GM19467 (cell line): ENCODE data around the gene KRT84.
A peak's percentile ranks its signal among the peaks of the same experiment; 100 is the strongest.

Experiments used
- ATAC-seq: cut with Tn5 transposase; IDR thresholded peaks from one replicate; pipeline ENCODE4 v1.9.1; 2021; ENCODE audit warnings: mild to moderate bottlenecking, moderate library complexity; ENCODE audit not compliant: unreplicated experiment

Gene KRT84

DNA sequence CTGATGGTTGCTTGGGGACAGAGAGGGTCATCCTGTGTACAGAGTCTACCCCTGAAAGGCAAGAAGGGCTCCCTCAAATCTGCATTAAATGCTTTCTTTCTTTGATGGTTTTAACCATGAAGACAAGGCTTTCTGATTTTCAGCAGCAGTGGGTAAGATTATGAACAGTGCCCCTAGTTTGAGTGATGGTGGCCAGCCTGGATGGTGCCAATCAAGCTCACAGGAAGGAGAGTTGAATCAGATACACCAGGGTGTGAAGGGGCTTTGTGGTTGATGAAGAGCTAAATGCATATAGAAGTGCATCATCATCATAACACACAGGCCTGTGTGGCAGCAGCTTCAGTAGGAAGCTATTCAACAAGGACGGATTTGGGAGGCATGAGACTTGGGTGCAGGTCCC lies 23.9 kb downstream of the KRT84 start:
- no peak for ATAC-seq

DNA sequence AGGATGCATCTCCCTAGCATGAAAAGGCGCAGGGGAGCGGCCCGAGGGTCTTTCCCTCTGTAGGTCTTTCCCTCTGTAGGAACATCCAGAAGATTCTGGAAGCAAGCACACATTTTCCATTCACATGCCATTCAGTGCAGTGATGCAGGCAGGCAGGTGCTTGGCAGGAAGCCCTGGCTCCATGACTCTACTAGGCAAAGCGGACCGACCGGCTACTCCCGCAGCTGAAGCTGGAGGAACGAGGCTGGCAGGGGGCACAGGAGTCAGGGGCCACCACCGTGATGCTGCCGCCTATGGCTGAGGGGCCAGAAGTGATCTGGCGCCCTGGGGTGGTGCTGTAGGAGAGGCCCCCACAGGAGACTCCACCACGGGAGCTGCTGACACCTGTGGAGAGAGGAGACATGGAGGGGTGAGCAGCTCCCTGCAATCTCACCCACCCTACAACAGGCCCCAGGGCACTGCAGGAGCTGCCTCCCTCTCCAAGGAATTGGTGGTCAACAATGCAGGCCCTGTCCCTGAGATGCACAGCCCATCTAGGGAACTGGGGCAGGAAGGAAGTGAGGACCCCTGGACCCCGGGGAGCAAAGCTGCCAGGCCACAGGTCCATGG lies 24.7 kb downstream of the KRT84 start:
- no peak for ATAC-seq

DNA sequence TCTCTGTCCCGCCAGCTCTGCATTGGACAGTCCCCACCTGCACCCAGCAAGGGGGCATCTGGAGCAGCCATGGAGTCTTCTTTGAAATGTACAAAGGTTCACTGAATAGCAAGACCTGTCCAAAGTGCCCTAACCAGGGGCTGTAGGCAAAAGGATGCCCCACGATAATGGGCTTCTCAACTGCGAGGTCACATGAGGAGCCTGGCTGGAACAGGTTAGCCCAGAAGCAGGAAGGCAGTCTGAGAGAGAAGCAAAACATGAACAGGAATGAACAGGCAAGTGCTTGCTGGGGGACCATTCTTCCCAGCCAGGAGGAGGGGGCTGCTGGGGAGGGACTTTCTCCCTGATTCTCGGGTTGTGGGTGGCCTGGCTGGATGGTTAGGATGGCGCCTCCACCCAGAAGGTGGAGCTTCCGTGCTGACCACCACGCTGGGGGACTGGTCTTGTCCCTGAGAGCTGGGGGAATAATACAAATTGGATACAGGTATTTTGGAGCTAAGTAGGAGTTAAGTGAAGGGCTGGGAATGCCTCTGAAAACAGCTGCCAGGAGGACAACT lies 25.3 kb downstream of the KRT84 start:
- no peak for ATAC-seq

DNA sequence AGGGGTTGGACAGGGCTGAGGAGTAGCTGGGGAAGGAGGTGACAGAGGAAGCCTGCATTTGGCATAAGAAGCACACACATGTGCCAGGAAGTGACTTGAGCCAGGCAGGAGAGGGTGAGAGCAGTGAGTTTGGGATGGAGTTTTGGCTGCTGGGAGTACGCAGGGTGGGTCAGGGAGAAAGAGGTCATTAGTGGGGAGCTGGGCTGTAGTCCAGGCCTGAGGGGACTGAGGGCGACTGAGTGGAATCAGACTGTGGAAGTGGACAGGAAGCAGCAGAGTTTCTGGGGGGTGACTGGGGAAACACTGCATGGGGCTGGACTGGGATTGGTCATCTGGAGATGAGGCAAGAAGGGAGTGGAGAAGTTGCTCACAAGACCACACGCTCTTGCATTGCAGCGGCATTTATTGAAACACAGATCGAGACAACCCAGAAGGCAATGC lies 25.8 kb downstream of the KRT84 start:
- ATAC-seq, result no peak

DNA sequence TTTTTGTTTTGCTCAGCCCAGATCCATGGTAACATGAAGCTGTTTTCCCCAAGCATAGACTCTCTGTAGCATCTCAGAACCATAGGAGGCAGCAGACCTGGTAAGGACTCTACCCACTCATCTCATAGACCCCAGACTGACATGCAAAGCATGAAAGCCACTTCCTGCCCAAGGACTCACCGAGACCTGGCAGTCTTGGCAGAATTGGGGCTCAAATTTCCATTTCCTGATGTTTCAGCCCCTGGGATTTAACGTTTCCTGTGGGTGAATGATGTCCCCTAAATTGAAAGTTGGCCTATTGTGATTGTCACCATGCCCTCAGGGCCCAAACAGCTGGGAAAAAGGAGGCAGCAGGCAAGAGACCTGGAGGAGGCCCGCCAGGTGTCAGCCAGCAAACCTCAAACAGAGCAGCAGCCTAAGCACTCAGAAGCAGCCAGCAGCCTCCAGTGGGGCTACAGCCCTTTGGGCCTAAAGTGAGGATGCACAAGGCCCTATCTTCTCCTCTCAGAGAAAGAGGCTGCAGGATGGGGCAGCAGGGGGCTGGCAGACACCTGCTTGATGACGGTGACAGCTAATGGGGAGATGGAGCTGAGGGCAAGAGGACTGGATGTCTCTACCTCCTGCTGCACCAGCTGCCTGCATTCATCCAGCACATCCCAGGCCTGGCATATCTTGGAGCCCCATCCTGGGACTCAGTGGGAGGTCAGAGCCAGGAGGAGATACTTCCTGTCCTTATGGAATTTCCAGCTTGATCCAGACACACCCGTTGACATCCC lies 26.7 kb downstream of the KRT84 start:
- peak; percentile 95 for ATAC-seq

DNA sequence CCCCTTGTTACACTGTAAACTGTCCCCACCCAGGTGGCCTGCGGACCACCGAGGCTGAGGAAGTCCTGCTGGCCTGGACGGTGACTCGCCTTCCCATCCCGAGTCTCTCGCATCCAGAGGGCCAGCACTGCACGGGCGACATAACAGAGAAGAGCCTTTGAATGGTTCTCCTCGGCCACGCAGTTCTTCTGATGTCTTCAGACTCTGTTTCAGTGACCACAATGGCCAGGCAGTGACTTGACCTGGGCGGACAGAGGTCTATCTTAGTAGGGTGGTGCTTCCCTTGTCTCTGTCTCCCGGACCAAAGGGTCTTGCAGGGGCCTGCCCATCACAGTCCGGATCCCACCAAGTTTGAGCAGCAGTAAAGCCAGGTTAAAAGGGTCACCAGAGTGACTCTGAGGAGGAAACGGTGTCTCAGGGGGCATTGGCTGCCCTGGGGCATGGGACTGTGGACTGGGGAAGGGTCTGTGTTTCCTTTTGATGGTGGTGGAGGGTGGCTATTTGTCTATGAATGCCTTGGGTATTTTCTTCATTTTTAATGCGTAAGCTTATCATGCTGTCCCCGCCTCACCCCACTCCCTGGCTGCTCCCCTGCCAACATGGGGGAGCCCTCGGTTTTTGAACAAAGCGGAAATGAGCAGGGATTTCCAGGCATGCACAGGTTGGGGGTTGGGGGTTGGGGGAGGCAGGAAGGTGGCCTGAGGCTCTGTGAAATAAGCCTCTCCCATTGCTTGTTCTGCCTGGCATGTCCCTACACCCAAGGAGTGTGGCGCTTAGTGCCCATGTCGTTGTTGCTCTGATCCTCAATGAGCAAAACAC lies 28.5 kb downstream of the KRT84 start:
- ATAC-seq, result no peak

DNA sequence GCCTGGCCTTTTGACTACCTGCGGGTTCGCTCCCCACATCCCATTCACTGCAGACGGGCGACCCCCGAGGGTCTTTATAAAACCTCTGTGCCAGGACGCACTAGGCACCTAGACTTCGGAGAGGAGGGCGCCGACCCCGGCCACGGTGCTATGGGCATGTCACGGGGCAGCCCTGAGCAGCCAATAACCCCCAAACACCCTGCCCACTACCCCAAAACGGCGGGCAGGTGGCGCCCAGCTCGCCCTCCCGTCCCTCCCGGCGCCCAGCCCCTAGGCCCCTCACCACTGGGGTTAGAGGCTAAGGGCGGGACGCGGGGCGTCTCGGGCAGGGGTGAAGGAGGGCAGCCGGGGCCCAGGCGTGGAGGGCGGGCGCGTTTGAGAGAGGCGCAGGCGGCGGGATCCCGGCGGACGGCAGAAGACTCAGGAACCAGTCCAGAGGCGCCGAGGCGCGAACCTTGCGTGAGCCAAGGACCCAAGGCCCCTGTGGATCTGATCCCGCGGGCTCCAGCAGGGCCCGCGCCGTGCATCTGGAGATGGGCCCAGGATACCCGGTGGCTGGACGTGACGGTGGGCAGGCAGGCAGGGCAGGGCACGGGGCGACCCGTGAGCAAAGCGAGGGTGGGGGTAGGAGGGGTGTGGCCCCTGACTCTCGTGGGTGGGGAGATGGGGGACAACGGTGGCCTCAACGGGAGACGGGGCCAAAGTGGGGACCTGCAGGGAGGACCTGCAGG lies 29.3 kb downstream of the KRT84 start:
- no peak for ATAC-seq

DNA sequence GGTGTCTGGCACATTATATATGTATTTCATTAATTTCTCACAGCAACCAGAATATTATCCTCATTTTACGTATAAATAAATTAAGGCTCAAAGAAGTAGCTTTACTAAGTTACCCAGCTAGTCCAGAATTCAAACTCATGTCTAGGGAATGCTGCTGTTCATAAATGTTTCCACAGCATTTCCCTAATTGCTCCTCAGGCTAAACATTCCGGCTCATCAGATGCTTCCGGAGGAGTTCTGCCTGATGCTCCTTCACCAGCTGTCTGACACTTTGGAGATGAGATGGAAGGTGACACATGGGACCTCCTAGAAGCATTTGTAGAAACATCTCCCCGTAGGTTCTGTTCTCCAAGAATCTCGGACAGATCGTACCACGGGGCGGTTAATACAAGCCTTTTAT lies 30.3 kb downstream of the KRT84 start:
- no peak for ATAC-seq

DNA sequence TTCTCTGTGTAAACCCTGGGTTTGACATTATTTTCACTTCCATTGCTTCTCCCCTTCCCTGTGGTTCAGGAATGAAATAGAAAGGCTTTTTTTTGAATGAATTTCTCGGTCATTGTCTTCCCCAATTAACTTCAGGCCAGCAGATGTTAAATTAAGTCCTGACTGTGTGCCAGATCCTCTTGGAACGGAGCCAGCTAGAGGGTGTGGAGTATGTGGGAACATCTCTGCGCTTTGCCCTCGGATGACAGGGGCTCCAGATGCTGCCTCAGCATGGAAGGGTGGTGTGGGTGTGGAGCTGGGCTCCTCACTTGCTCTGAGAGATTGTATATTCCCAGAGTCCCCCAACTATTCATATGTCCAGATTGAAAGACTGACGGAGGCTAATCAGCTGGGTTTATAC lies 31.3 kb downstream of the KRT84 start:
- ATAC-seq, result no peak

DNA sequence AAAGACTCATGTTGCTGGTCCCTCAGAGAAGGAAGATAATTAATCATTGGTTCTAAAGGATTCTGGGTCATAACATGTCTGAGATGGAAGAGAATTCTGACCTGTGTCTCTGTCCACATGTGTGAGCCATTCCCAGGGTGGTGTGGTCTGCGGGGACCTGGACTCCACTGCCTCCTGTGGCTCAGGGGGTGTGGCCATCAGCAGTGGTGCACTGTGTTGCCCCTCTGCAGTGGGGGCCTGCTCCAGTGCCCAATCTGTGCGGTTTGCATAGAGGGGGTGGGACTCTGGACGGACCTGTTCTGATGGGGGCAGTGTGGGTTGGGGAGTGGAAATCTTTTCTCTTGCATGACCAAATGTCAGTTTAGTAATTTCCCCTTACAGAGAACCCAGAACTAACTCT lies 31.7 kb downstream of the KRT84 start:
- ATAC-seq, result no peak

DNA sequence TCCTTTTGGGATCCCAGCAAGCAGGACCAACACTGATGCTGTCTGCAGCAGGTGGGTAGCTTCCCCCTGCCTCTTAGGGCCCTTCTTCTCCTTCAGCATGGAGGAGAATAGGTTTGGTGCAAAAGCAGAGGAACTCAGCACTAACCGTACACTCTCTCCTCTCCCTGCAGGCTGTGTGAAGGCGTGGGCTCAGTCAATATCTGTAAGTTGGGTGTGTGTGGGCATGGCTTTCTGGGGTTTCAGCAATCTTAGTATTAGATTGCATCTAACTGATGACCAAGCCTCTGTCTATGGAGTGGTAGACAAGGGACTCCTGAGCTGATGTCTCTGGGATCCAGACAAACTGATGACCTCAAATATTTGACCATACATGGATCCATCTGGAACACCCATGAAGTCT lies 32.5 kb downstream of the KRT84 start:
- no peak for ATAC-seq

DNA sequence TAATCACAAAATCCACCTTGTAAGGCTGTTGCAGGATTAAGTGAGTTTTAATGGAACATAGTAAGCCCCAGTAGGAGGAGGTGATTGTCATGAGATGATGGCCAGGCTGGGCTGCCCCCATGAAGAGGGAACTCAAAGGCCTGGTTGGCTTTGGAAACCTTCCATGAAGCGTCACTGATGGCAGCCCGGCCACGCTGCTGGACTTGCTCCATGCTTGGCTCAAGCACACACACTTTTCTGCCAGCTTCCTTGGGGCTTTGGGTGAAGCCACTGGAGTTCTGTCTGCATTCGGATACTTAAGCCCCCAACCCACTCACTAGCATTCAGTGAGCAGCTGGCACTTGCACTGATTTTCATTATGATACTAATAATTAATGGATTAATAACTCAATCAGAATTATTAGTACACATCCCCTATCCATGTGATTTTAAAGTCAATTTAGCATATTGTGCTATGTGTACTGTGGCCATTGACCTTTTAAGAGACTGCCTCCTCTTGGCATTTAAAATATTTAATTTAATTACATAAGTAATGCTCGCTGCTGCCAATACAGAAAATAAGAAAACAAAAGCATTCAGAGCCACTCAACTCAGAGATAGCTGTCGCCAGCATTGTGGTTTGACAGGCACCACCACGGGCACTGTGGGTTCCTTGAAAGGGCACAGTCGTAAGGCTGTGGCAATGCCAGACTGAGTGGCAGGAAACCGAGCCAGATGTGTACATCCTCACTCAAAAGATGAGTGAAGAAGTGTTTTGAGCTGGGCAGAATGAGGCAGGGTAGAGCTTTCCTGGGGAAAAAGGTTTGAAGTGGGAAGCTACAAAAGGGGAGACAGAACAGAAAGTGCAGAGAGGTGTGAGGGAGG lies 34.0 kb downstream of the KRT84 start:
- no peak for ATAC-seq

DNA sequence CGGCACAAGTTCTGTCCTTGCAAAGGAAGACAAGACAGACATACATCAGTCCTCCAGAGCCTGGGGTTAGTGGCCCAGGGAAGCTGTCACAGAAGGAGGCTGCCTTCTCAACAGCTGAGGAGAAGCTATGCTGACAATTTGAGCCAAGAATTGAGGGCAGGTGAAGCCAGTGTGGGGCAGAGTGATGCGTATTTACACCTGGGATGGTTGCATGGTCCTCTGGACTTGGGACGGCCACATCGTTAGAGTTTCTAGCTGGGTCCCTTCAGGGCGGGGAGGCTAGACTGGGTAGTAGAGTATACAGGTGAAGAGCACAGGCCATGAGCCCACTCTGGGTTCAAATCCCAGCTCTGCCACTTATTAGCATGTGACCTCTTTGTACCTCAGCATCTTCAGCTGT lies 34.7 kb downstream of the KRT84 start:
- ATAC-seq, result no peak

DNA sequence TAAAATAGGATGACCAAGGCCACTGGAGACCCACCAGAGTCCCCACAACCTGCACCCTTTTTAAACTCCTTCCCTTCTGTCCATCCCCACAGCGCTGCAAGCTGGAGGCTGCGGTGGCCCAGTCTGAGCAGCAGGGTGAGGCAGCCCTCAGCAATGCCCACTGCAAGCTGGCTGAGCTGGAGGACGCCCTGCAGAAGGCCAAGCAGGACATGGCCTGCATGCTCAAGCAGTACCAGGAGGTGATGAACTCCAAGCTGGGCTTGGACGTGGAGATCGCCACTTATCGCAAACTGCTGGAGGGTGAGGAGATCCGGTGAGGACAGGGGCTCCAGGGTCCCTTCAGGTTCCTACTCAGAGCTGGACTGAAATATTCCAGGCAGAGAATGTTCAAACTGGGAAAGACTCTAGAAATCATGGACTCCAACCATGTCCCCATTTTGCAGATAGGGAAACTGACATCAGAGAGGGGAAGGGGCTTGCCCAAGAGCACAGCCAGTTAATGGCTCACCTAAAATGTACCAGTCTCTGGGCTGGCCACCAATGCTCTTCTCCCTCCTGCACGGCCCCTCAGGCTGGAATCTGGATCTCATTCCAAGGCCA lies 35.3 kb downstream of the KRT84 start:
- no peak for ATAC-seq

DNA sequence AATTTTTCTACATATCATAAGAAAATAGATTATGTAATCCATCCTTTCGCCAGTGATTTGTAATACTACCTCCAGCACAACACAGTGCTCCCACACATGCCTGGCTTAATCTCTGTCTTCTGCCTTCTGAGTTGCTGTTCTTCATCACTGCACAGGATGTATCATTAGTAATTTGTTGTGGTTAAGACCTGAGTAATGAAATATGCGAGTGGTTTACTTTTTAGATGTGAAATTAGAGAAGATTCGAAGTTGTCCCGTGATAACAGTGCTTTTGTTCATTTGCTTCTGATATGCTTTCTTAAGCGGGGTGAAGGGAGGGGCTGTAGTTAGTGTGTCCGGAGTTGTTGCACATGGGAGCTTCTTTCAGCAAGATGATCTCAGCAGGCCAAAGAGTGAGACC lies 36.3 kb downstream of the KRT84 start:
- no peak for ATAC-seq

DNA sequence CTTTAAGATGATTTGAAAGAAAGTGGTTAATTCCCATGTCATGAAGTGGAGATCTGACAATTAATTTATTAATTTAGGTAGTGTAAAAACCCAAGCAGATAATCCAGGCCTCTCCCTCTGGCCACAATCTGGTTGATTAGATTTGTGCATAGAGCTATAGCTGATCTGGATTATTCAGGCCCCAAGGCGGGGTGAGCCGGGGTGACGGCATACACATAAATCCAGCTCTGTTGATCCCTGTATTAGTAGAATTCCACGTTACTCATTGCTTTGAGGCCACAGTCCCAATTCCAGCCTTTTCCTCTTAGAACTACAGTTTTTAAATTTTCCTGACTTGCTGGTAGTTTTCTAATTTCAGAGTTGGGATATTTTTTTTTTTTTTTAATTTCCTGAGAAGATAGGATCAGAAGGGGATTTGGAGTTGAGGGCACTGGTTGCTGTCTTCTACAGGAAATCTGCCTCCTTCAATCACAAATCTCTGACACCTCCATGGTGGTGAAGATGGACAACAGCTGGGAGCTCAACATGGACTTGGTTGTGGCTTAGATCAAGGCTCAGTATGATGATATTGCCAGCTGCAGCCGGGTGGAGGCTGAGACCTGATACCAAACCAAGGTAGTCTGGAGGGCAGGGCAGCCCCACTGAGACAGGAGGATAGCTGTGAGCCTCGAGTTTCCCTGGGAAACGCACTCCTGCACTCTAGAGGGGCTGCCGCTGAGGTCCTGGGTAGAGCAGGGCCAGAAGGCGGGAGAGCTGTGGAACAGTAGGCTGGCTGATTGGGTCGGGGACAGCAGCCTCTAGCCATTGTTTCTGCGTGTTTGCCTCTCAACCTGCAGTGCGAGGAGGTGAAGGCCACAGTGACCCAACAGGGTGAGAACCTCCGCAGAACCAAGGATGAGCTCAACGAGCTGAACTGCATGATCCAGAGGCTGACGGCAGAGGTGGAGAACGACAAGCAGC lies 37.6 kb downstream of the KRT84 start:
- no peak for ATAC-seq

DNA sequence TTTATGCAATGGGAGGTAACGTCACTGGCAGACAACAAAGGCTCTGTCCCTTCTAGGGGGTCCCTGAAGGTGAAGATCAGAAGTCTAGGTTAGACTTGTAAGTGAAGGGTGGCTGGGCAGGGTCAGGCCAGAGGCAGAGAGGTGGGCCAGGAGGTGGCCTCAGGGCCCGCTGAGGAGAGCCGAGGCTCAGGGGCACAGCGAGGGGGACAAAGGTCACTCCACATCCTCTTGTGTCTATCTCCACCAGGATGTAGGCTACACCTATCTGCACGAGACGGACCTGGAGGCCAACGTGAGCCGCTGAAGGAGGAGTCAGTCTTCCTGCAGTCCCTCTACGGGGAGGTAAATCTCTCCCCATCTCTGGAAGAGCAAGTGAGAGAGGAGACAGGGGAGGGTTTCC lies 38.4 kb downstream of the KRT84 start:
- no peak for ATAC-seq

DNA sequence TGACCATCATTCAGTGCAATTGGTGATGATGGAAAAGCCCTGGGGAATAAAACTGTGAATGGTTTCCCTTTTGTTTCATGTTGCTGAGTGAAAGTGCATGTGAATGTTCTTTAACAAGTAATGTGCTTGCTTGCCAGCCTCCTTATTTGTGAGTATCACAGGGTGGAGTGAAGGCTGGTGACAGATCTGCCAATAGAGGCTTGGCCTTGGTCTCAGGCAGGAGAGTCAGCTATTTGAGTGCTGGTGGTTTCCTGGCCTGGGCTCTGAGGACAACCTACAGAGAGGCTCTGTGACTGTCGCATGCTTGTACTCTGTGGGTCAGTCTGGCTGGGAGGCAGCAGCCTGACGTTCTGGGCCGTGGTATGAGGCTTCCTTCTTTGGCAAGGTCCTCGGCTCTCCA lies 38.9 kb downstream of the KRT84 start:
- no peak for ATAC-seq
